Ectodermal cell (in vitro differentiated cells): ENCODE measurements around the gene STAP1.
"Not testable (repeated sequence)": the region's sequence is repeated elsewhere in the genome, so short reads cannot be mapped to it uniquely, and the experiment has no call there.

Experiments
- H3K27ac ChIP-seq: 2 replicates; pipeline ENCODE4 v1.7.0; 2013; ENCODE audit warnings: mild to moderate bottlenecking, low read depth, low read length; ENCODE audit not compliant: insufficient read depth, poor library complexity, severe bottlenecking
- H3K27me3 ChIP-seq: 2 replicates; pipeline ENCODE4 v1.7.0; 2013; ENCODE audit warnings: mild to moderate bottlenecking, low read length; ENCODE audit not compliant: insufficient read depth, control insufficient read depth, poor library complexity, severe bottlenecking
- H3K36me3 ChIP-seq: one replicate; pipeline ENCODE4 v1.7.0; 2013; ENCODE audit warnings: low read length; ENCODE audit not compliant: control insufficient read depth, insufficient read depth
- H3K4me1 ChIP-seq: one replicate; pipeline ENCODE4 v1.7.0; 2013; ENCODE audit warnings: low read length; ENCODE audit not compliant: control insufficient read depth, insufficient read depth
- H3K4me3 ChIP-seq: 2 replicates; pipeline ENCODE4 v1.7.0; 2013; ENCODE audit warnings: low read depth, low read length, control low read depth; ENCODE audit not compliant: insufficient read depth
- H3K9me3 ChIP-seq: 2 replicates; pipeline ENCODE4 v1.7.0; 2013; ENCODE audit warnings: mild to moderate bottlenecking, low read length, moderate library complexity; ENCODE audit not compliant: control insufficient read depth
- WGBS, 2 experiments: methylation state at CpG; one replicate each; pipeline ENCODE4 v1.1.7; 2013; ENCODE audit warnings: missing lambda C conversion rate in 2 of 2; 5-methylcytosine and 5-hydroxymethylcytosine counted together

The STAP1 gene

GRCh38 chr4:67604749-67605148 lies 46.2 kb downstream of the STAP1 start:
- Histone ChIP-seq H3K9me3 (no peaks in the 10 kb centered on the region), H3K27me3 (no peaks in the 10 kb centered on the region), H3K36me3 (no peaks in the 10 kb centered on the region), H3K27ac (no peak overlapping the region), H3K4me3 (no peak overlapping the region), H3K4me1 (no peaks in the 10 kb centered on the region)
- 99 to 100% methylated on average over 3 of the region's 3 CpGs for WGBS, 2 experiments

- Histone ChIP-seq H3K36me3 (no peaks in the 10 kb centered on the region), H3K4me1 (no peaks in the 10 kb centered on the region), H3K27ac (no peak overlapping the region), H3K9me3 (no peaks in the 10 kb centered on the region), H3K27me3 (no peaks in the 10 kb centered on the region), H3K4me3 (no peak overlapping the region)
- WGBS, 2 experiments = 87 to 91% methylated on average over 3 of the region's 4 CpGs
These were observed 49.5 kb downstream of the STAP1 start for GRCh38 chr4:67608027-67608426.

GRCh38 chr4:67614186-67614585 lies 55.7 kb downstream of the STAP1 start:
- Histone ChIP-seq H3K9me3 (no peaks in the 10 kb centered on the region), H3K4me1 (no peaks in the 10 kb centered on the region), H3K36me3 (no peaks in the 10 kb centered on the region), H3K27ac (no peak overlapping the region), H3K4me3 (no peak overlapping the region), H3K27me3 (no peaks in the 10 kb centered on the region)
- WGBS, 2 experiments = 92 to 95% methylated on average over 3 of the region's 4 CpGs

GRCh38 chr4:67615119-67615518 lies 56.6 kb downstream of the STAP1 start:
- WGBS, 2 experiments = 96 to 97% methylated on average over 5 of the region's 5 CpGs
- no peak overlapping the region for H3K4me3 ChIP-seq
- H3K9me3 ChIP-seq = no peaks in the 10 kb centered on the region
- no peak overlapping the region for H3K27ac ChIP-seq
- no peaks in the 10 kb centered on the region for H3K27me3 ChIP-seq
- H3K36me3 ChIP-seq = no peaks in the 10 kb centered on the region
- no peaks in the 10 kb centered on the region for H3K4me1 ChIP-seq

GRCh38 chr4:67616478-67616877 lies 58.0 kb downstream of the STAP1 start:
- 94 to 100% methylated on average over 1 of the region's 1 CpG for WGBS, 2 experiments
- H3K4me1 ChIP-seq = no peaks in the 10 kb centered on the region
- no peaks in the 10 kb centered on the region for H3K27me3 ChIP-seq
- no peaks in the 10 kb centered on the region for H3K9me3 ChIP-seq
- H3K36me3 ChIP-seq = no peaks in the 10 kb centered on the region
- no peak overlapping the region for H3K4me3 ChIP-seq
- no peak overlapping the region for H3K27ac ChIP-seq

GRCh38 chr4:67624939-67625338 lies 66.4 kb downstream of the STAP1 start:
- Histone ChIP-seq H3K27ac (no peak overlapping the region), H3K27me3 (no peaks in the 10 kb centered on the region), H3K4me1 (no peaks in the 10 kb centered on the region), H3K9me3 (no peaks in the 10 kb centered on the region), H3K36me3 (peaks cover 3% of the 10 kb centered on the region), H3K4me3 (no peak overlapping the region)
- WGBS, 2 experiments = 93 to 94% methylated on average over 3 of the region's 3 CpGs

GRCh38 chr4:67632492-67632891 lies 74.0 kb downstream of the STAP1 start:
- no peaks in the 10 kb centered on the region for H3K4me1 ChIP-seq
- peaks cover 10% of the 10 kb centered on the region for H3K36me3 ChIP-seq
- no peaks in the 10 kb centered on the region for H3K9me3 ChIP-seq
- H3K4me3 ChIP-seq = no peak overlapping the region
- peak overlapping the region; percentile 21 for H3K27ac ChIP-seq
- no peaks in the 10 kb centered on the region for H3K27me3 ChIP-seq
- WGBS, 2 experiments = 90 to 96% methylated on average over 3 of the region's 3 CpGs

GRCh38 chr4:67634741-67635140 lies 76.2 kb downstream of the STAP1 start:
- no peak overlapping the region for H3K4me3 ChIP-seq
- WGBS, 2 experiments = 96 to 97% methylated on average over 1 of the region's 2 CpGs
- peaks cover 20% of the 10 kb centered on the region for H3K36me3 ChIP-seq

GRCh38 chr4:67635331-67635730 lies 76.8 kb downstream of the STAP1 start:
- no peak overlapping the region for H3K27ac ChIP-seq
- H3K27me3 ChIP-seq = no peaks in the 10 kb centered on the region
- whole genome bisulfite sequencing, 2 experiments = 82 to 89% methylated on average over 2 of the region's 2 CpGs
- H3K9me3 ChIP-seq = no peaks in the 10 kb centered on the region
- H3K4me3 ChIP-seq = no peak overlapping the region
- no peaks in the 10 kb centered on the region for H3K4me1 ChIP-seq
- peaks cover 20% of the 10 kb centered on the region for H3K36me3 ChIP-seq

More at GRCh38 chr4:67634741-67635140, 76.2 kb downstream of the STAP1 start:
- no peaks in the 10 kb centered on the region for H3K4me1 ChIP-seq
- H3K27ac ChIP-seq = no peak overlapping the region
- no peaks in the 10 kb centered on the region for H3K27me3 ChIP-seq
- no peaks in the 10 kb centered on the region for H3K9me3 ChIP-seq

- 96 to 97% methylated on average over 27 to 30 of the region's 30 CpGs for WGBS, 2 experiments
- not testable (repeated sequence) for H3K27ac ChIP-seq, H3K9me3 ChIP-seq, H3K27me3 ChIP-seq, H3K4me3 ChIP-seq, H3K4me1 ChIP-seq
- H3K36me3 ChIP-seq = peaks cover 18% of the 10 kb centered on the region
These were observed 78.5 kb downstream of the STAP1 start for GRCh38 chr4:67636978-67637377.

- no peak overlapping the region for H3K4me3 ChIP-seq
- no peaks in the 10 kb centered on the region for H3K9me3 ChIP-seq
- H3K36me3 ChIP-seq = peaks cover 10% of the 10 kb centered on the region
- no peaks in the 10 kb centered on the region for H3K27me3 ChIP-seq
- H3K4me1 ChIP-seq = no peaks in the 10 kb centered on the region
- no peak overlapping the region for H3K27ac ChIP-seq
- 94 to 95% methylated on average over 5 of the region's 5 CpGs for WGBS, 2 experiments
These were observed 79.6 kb downstream of the STAP1 start for GRCh38 chr4:67638136-67638535.
